Measurements from ENCODE around the gene IL17RB.

IL17RB gene

DNA sequence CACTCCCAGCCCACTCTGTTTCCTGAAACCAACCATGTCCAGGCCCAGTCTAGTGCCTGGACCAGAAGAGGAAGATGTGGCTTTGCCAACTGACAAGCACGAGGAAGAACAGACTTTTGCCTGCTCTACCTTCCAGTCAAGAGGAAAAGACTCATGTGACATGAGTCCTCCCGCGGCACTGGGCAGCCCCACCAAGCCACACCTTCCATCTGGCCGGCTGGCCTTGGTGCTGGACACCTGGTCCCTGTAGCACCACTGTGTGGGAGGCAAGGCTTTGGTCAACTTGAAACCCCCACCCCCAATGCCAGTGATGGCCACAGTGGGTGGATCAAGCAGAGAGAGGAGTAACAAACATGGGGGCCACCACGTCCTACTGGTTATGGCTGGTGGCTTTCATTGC, 12.7 kb upstream of the IL17RB start:
- no peak for DNase-seq

DNA sequence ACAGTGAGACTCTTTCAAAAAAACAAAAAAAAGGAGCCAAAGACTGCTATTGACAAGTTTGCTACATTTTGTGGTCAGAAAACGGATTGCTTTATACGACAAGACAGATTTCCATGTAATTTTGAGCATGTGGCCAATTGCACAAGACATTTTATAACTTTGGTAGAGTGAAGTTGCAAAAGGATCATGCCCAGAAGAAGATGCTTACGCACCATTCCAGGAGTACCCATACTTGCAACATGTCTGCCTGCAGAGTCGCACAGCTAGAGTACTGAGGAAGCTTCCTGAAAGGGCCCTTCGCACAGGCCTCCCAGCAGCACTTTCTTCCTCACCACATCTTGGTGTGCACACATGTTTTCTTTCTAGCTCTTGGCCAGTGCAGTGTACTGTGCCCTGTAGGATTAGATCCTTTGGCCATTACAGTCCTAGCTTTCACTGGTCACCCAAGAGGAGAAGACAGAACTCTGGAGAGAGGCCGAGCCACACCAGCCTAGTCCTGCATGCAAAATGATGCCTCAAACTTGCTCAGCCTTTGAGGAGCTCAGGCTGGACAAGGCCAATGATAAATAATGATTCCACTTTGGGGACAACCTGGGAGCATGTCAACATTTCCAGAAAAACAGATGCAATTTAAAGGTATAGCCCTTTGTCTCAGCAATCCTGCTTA, 11.8 kb upstream of the IL17RB start:
- DNase-seq, result no peak

DNA sequence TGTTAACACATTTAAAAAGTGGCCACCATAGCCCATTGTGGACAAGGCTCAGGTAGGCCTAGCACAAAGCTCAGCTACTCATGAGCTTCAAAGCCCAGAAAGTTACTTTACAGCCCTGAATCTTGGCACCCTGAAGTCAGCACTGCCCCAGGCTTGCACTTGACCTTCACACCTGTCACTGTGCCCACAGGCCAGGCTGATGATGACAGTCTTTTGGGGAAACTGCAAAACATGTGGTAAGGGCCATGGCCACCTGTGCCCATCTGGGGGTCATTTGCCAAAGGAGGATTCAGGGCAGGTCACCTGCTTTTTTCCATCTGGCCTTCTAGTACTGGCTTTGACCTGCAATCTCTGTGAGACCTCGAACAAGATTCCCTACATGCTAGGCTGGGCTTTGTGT, 11.1 kb upstream of the IL17RB start:
- no peak for DNase-seq

DNA sequence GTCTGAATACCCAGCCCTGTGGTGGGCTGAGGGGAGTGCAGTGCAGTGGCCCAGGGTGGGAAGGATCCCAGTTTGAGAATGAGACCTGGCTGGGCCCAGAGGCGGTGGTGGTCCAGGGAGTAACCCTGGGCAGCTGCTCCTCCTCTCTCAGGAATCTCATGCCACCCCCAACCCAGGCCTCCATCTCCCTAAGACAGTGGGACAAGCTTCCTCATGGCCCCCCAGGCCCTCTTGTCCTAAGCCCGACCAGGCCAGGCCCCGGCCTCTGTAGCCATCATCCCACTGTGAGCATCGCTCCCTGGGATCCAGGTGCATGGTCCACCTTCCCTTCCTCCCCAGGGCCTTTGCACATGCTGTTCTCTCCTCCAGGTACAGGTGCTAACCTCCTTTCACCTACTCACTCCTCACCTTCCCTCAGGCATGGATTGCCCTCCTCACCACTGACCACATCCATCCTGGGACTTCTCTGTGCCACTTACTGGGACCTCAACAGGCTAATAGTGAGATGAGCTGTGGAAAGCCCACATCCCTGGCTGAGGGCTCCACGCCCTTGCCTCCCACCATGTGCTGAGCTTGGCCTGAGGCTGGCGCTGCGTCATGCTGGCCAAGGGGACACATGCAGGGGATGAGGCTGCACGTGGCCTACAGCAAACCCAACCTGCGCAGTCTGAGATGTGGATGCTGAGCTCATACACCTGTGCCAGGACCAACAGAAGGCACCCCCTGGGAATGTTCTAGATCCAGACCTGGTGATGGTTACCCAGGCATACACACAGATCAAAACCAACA, 10.1 kb upstream of the IL17RB start:
- no peak for DNase-seq

DNA sequence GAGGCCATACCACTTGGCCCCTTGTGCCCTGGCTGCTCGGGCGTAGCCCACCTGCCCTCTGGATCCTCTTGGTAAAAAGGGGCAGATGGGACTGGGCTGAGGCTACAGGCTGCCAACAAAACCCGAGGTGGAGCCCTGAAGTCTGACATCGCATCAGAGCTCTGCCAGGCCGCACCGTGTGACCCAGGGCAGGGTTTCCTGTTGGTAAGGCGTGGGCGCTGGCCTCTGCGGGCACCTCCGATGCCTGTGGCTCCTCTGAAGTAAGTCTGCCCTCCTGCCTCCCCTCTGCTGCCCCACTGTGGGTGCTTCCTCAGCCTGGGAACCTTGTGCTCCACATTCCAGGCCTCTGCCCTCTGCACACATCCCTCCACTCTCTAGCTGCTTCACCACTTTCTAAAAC, 9.0 kb upstream of the IL17RB start:
- no peak for DNase-seq

DNA sequence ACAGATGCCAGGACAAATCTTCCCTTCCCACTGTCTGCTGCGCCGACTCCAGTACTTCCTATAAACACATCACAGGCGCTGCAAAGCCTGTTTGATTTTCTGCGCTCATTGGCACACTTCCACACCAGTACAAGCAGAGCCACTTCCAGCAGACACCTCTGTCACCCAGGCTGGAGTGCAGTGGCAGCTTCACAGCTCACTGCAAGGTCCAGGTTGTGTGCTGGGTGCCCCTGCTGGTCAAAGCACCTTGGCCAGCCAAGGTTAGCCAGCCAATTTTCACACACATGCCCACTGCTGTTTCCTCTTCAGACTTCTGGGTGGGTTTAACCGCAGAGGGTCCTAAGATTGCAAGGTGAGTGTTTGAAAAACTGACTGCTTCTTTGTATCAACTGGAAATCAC, 5.1 kb upstream of the IL17RB start:
- peak in 1 of 2 experiments; percentile 20 for DNase-seq

DNA sequence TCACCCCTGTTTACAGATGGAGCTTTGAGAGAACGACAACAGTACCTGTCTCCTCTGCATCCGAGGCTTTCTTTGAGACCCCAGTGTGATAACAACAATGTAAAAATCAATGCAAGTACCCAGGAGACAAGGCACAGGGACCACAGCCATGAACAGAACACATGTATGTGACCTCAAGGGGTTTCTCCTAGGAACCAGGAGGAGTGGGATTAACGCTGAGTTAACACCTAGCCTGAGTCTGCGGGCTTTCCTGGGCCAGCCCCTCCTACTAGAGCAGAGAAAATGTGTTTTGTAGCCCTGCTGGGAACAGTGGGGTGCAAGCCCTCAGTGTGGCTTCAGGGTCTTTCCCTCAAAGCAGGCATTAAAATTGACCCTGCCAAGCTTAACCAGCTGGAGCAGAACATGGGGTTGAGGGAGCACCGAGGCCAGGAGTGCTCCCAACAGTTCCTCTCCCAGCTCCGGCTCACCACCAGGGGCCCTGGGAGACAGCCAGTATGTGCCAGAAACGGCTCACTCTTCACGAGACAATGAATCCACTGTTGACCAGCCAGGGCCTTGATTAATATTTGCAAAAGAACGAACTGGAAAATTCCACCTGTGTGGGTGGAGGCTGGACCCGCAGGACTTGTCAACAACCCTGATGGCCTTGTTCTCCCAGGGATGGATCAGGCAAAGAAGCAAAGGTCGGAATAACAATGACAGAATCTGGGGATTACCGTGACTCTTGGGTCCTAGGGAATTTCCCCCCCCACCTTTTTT, 3.8 kb upstream of the IL17RB start:
- DNase-seq, result peak; percentile 98

DNA sequence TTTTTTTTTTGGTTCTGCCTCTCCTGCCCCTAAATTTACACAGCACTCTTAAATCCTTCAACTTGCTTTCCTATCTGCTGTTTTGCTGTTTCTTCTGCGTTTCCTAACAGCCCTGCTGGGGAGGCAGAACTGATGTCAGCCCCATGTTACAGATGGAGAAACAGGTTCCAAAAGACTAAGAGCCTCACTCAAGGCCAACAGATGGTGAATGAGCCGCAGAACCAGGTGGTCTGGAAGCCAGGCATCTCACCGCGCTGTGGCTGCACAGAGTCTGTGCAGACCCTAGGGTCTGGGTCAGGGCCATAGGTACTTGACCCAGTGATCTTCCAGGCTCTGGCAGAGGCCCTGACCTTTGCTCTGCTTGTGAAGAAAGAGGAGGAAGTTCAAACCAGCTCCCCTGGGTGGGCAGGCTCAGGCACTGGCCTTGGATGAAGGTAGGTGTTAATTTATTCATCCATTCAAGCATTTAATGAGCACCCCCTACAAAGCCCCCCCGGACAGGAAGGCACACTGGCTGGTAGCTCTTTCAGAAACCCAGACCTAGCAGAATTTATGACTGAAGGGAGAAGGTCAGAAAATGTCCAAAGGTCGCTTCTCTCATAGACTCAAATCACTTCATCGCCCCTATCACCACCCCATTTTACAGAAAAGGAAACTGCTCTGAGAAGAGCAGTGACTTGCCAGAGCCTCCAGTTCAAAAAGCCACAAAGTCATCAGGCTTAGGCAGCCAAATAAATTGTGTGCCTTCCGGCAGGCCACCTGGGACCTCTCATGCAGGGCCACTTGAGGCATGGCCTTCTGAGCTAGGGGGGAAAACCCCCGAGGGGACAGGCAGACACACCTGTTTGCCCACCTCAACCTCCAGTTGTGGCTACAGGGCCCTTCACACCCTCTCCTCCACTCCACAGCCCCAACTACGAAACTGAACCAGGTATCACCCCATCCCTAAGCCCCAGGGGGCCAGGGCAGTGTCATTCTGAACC, 2.9 kb upstream of the IL17RB start:
- peak in 1 of 2 experiments; percentile 69 for DNase-seq

DNA sequence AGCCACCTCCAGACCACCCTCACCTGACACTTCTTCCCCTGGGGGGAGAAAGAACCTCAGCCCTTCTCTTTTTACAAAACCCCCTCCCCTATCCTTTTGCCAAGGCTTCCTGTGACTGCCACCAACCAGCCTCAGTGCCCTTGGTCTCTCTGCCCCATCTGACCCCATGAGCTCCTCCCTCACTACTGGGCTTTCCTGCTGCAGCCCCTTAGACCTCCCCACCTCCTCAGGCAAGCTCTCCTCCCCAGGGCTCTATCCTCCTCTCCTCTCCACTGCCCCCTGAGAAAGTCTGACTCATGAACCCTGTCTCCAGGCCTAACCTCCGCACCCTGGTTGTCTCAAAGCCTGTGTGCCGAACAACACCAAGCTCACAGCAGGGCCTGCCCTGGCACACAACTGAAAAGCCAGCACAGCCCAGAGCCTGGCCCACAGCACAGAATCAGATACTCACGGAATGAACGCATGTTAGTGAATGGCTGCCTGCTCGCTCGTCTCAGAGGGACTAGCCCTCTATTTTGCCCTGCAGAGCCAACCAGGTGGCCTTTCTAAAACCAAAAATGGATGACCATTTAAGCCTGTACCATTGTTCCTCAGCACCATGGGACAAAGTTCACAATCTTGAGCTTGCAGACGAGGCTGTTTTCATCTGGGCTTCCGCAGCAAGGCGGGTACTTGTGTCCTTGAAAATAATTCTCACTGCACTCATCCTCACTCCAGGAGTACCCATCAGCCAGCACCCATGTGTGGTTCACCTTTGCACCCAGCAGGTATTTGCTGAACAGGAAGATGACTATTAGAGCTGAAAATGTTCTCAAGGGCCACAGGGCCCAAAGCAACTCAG, 1.9 kb upstream of the IL17RB start:
- DNase-seq, result peak; percentile 32 to 56

DNA sequence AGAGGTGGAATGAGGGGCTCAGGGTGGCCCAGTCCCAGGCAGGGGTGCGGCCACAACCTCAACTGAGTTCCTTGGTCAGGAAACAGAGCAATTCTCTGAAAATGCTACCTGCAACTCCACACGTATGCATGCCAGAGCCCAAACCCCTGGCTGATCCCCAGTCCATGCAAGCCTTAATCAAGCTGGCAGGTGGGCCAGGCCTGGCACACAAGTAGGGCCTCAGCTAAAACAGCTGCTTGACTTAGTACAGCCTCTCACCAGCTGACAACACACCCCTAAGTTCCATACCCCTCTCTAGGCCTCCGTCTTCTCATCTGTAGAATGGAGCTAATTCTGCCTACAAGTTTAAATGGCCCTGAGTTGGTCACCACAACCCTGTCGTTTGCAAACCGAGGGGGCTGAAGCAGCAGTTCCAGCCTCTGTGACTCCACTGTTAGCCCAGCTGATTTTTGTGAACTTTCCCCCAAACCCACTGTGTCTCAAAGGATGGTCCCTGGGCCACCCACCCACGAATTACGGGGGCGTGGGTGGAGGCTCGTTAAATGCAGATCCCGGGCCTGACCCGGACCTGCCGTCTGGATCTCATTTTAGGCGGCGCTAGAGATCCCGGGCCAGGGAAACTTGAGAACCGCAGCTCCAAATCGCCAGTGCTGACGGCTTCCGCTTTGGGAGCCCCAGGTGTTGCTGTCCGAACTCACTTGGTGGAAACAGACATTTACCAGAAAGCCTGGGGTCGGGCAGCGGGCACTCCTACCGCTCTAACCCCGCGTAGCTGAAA, 1.1 kb upstream of the IL17RB start:
- DNase-seq, result peak; percentile 20 to 76

DNA sequence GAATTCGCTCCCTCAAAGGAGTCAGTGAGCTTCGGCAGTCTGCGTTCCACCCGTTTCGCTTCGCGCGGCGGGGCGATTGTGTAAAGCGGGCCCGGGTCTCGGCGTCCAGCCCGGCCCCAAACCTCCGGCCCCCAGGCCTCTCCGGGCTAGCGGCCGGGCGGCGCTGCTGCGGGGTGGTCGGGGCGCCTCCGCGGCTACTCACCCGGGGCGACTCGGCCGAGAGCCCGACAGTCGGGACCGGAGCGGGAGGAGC, 561 bp upstream of the IL17RB start:
- no peak for DNase-seq

DNA sequence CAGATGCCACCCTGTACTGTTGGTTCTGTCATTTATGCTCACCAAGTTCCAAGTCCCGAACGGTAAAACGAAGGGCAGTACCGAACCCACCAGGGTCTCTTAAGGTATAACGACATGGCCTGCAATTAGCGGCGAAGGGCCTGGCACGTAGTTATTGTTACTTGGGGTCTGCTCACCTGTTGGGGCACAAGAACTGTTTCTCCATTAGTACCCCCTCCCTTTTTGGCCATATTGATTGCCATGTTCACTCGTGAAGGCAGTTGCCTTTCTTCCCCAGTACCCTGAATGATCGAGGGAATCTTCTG, 435 bp downstream of the IL17RB start:
- DNase-seq, result peak in 1 of 2 experiments; percentile 56

DNA sequence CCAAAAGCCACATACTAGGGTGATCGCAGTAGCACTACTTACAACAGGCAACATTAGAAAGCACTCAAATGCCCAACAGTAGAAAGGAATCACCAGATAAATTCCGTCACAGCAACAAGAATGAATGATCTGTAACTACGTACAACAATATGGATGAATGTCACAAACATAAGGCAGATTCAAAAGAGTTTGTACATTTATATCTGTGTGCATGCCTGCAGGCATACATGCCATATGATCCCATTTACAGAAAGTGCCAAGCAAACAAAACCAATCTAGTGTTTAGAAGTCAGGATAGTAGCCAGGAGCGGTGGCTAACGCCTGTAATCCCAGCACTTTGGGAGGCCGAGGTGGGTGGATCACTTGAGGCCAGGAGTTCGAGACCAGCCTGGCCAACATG, 3.5 kb downstream of the IL17RB start:
- DNase-seq, result no peak

DNA sequence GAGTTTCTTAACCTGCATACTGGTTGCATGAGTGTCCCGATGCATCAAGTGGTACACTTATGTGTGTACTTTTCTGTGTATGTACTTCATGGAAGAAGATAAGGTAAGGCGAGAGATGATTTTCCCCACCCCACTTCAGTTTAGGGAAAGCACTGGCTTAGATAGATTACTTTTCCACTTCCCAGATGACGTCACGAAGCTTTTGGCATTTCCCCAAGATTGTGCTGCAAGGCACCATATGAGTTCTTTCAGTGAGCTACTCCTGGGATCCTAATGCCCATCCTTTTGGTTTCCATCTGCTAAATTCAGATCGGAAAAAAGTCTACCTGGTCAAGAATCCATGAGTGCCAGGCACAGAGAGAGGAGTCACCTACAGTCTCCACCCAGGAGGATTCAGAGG, 4.5 kb downstream of the IL17RB start:
- DNase-seq, result no peak

DNA sequence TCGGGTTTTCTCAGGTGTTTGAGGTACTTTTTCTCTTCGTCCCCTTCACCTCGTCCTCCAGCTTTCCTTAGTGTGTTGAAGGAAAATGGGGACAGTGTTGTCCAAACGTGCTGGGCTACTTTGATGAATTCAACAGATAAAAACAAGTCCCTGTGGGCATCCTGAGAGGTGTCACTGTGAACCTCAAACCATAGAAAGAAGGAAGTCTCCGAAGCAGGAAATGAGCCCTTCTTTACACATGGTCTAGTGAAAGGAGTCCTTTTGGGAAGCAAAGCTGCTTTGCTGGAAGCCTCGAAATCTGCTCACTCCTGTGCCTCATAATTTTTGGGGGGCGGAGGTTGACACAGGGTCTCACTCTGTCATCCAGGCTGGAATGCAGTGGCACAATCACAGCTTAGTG, 10.6 kb downstream of the IL17RB start:
- no peak for DNase-seq

DNA sequence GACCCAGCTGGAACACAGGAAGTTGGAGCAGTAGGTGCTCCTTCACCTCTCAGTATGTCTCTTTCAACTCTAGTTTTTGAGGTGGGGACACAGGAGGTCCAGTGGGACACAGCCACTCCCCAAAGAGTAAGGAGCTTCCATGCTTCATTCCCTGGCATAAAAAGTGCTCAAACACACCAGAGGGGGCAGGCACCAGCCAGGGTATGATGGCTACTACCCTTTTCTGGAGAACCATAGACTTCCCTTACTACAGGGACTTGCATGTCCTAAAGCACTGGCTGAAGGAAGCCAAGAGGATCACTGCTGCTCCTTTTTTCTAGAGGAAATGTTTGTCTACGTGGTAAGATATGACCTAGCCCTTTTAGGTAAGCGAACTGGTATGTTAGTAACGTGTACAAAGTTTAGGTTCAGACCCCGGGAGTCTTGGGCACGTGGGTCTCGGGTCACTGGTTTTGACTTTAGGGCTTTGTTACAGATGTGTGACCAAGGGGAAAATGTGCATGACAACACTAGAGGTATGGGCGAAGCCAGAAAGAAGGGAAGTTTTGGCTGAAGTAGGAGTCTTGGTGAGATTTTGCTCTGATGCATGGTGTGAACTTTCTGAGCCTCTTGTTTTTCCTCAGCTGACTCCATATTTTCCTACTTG, 11.9 kb downstream of the IL17RB start:
- DNase-seq, result peak in 1 of 2 experiments; percentile 15

DNA sequence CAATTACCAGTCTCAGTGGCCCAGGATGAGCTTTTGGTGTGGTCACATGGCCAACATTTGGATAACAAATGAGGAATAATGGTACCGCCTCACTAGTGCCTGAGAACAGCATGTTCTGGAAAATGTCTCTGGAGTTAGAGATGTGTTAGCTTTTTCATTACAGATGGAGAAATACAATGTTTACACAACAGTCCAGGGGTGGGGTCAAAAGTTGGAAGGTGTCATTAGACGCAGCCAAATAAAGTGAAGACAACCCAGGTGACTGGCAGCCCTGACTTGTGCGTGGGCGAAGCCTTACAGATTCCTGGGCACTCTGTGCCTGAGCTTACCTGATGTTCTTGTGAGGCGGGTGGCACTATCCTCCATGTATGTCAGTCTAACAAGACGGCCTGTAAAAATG, 12.8 kb downstream of the IL17RB start:
- peak; percentile 37 to 72 for DNase-seq

DNA sequence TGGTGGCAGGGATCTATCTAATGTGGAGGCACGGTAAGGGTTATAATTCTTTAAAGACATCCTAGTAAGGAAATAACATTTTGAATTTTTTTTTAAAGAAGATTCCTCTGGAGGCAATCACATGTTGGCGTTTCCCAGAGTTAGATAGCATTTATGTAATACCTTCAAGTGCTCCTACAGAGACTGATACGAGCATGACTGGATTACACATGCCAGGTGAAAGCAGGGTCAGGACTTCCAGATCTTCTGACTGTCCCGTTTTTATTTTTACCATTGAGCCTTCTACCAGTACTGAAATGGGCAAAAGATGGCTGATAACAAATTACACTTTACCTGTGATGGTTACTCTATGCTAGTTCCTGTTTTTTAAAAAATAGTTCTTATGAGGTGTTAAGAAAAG, 13.8 kb downstream of the IL17RB start:
- no peak for DNase-seq

DNA sequence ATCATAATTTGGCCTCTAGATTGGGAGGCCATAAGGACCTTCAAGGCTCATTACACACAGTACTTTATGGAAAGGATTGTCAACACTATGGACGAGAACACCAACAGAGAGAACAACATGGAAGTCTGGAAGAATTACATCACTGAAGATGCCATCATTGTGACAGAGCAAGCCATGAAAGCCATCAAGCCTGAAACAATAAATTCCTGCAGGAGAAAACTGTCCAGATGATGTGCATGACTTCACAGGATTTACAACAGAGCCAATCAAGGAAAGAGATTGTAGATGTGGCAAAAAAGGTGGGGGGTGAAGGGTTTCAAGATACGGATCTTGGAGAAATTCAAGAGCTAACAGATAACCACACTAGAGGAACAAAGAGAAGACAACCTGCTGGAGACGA, 15.9 kb downstream of the IL17RB start:
- DNase-seq, result no peak

DNA sequence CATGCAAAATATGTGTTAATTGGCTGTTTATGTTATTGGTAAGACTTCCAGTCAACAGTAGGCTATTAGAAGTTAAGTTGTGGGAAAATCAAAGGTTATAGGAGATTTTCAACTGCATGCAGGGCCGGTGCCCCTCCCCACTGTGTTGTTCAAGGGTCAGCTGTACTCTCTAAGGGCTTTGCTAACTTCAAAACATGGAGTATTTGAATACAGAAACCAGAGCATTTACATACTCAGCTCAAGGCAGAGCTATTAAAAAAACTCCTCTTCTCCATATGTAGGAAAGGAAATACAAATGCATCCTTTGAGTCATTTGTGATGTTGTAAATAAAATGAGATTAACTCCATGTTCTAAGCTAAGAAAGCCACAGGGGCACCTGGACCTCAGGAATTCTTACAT, 16.8 kb downstream of the IL17RB start:
- DNase-seq, result peak; percentile 79 to 89
